ENCODE data around the gene DPH3. TPM values are rescaled to one million over a fixed set of nuclear protein-coding genes. Genes with fewer than 3 reads are reported as not detected.

Gene DPH3
- total RNA-seq, 1 experiment from 2014 or later = 16.2 TPM

GRCh38 chr3:16260046-16260445, 4.7 kb downstream of the DPH3 start:
- H3K9me2 ChIP-seq (ENCODE audit: insufficient read depth) = no peaks in the 10 kb centered on the region
- no peak overlapping the region for H3K27ac ChIP-seq
- H3K4me1 ChIP-seq (replicated peaks; ENCODE audit: insufficient read depth) = peaks cover 9% of the 10 kb centered on the region
- CTCF ChIA-PET = no interaction called here
- POLR2A ChIA-PET (ENCODE audit: unreplicated experiment) = no interaction called here
- H2AFZ ChIP-seq = no peak overlapping the region
- TF ChIP-seq EZH2 (IDR thresholded peaks at IDR 0.05; ENCODE audit: low read depth) = no peak
- TF ChIP-seq, protein P1, sequence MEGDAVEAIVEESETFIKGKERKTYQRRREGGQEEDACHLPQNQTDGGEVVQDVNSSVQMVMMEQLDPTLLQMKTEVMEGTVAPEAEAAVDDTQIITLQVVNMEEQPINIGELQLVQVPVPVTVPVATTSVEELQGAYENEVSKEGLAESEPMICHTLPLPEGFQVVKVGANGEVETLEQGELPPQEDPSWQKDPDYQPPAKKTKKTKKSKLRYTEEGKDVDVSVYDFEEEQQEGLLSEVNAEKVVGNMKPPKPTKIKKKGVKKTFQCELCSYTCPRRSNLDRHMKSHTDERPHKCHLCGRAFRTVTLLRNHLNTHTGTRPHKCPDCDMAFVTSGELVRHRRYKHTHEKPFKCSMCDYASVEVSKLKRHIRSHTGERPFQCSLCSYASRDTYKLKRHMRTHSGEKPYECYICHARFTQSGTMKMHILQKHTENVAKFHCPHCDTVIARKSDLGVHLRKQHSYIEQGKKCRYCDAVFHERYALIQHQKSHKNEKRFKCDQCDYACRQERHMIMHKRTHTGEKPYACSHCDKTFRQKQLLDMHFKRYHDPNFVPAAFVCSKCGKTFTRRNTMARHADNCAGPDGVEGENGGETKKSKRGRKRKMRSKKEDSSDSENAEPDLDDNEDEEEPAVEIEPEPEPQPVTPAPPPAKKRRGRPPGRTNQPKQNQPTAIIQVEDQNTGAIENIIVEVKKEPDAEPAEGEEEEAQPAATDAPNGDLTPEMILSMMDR (conservative IDR thresholded peaks at IDR 0.05) = no peak
- no peak for DNase-seq
- no peak overlapping the region for H3K4me2 ChIP-seq
- H3K4me3 ChIP-seq = no peak overlapping the region
- intact Hi-C loops (cut with micrococcal nuclease; ENCODE audit: unreplicated experiment) = no loop called here
- H3K27me3 ChIP-seq (ENCODE audit: insufficient read depth, low read depth) = no peaks in the 10 kb centered on the region
- BruUV-seq (replicated peaks) = no TSS peak
- no peaks in the 10 kb centered on the region for H3K9me3 ChIP-seq (ENCODE audit: insufficient read depth, low read depth)
- peaks cover 10% of the 10 kb centered on the region; the same call in 1 of the 2 replicates for H3K36me3 ChIP-seq (ENCODE audit: low read depth)
- H4K20me1 ChIP-seq (ENCODE audit: insufficient read depth) = no peaks in the 10 kb centered on the region; the same call in 1 of the 2 replicates
- peaks cover 28% of the 10 kb centered on the region for H3K79me2 ChIP-seq (ENCODE audit: low read depth)
- H3F3A ChIP-seq (ENCODE audit: insufficient read depth, low read depth) = no peaks in the 10 kb centered on the region; the same call in 1 of the 2 replicates

GRCh38 chr3:16258866-16259265, 5.9 kb downstream of the DPH3 start:
- ChIA-PET POLR2A (ENCODE audit: unreplicated experiment) (no interaction called here), CTCF (no interaction called here)
- Histone ChIP-seq H3K79me2 (ENCODE audit: low read depth) (peaks cover 22% of the 10 kb centered on the region), H2AFZ (no peak overlapping the region), H3K9me2 (ENCODE audit: insufficient read depth) (no peaks in the 10 kb centered on the region), H3K4me2 (no peak overlapping the region), H3K36me3 (ENCODE audit: low read depth) (peaks cover 10% of the 10 kb centered on the region; the same call in 1 of the 2 replicates), H3F3A (ENCODE audit: insufficient read depth, low read depth) (no peaks in the 10 kb centered on the region; the same call in 1 of the 2 replicates), H4K20me1 (ENCODE audit: insufficient read depth) (no peaks in the 10 kb centered on the region; the same call in 1 of the 2 replicates), H3K27ac (no peak overlapping the region), H3K4me3 (no peak overlapping the region), H3K9me3 (ENCODE audit: insufficient read depth, low read depth) (no peaks in the 10 kb centered on the region), H3K4me1 (replicated peaks; ENCODE audit: insufficient read depth) (peaks cover 8% of the 10 kb centered on the region), H3K27me3 (ENCODE audit: insufficient read depth, low read depth) (no peaks in the 10 kb centered on the region)
- intact Hi-C loops (cut with micrococcal nuclease; ENCODE audit: unreplicated experiment) = no loop called here
- DNase-seq = no peak
- BruUV-seq (replicated peaks) = no TSS peak
- TF ChIP-seq EZH2 (IDR thresholded peaks at IDR 0.05; ENCODE audit: low read depth) = no peak
- TF ChIP-seq, protein P1 (conservative IDR thresholded peaks at IDR 0.05) = no peak

- no TSS peak for BruUV-seq (replicated peaks)
- H3K4me3 ChIP-seq = no peak overlapping the region
- no peak overlapping the region for H3K4me2 ChIP-seq
- no peak for TF ChIP-seq EZH2 (IDR thresholded peaks at IDR 0.05; ENCODE audit: low read depth)
- TF ChIP-seq, protein P1 (conservative IDR thresholded peaks at IDR 0.05) = no peak
- H3K27me3 ChIP-seq (ENCODE audit: insufficient read depth, low read depth) = no peaks in the 10 kb centered on the region
- peaks cover 10% of the 10 kb centered on the region; the same call in 1 of the 2 replicates for H3K36me3 ChIP-seq (ENCODE audit: low read depth)
- peaks cover 15% of the 10 kb centered on the region for H3K79me2 ChIP-seq (ENCODE audit: low read depth)
- no peak overlapping the region for H2AFZ ChIP-seq
- no peak overlapping the region for H3K27ac ChIP-seq
- CTCF ChIA-PET = no interaction called here
- H3F3A ChIP-seq (ENCODE audit: insufficient read depth, low read depth) = no peaks in the 10 kb centered on the region; the same call in 1 of the 2 replicates
- no peak for DNase-seq
- H4K20me1 ChIP-seq (ENCODE audit: insufficient read depth) = no peaks in the 10 kb centered on the region; the same call in 1 of the 2 replicates
- intact Hi-C loops (cut with micrococcal nuclease; ENCODE audit: unreplicated experiment) = no loop called here
- POLR2A ChIA-PET (ENCODE audit: unreplicated experiment) = no interaction called here
- H3K9me3 ChIP-seq (ENCODE audit: insufficient read depth, low read depth) = no peaks in the 10 kb centered on the region
- H3K4me1 ChIP-seq (replicated peaks; ENCODE audit: insufficient read depth) = peaks cover 1% of the 10 kb centered on the region
- H3K9me2 ChIP-seq (ENCODE audit: insufficient read depth) = no peaks in the 10 kb centered on the region
Measured at GRCh38 chr3:16258177-16258576, 6.6 kb downstream of the DPH3 start.

All from PC-9 (cell line).